COLO829 (cell line): ENCODE data around the gene HP1BP3.

ENCODE experiments used
- DNase-seq: peaks from one replicate; pipeline ENCODE4 v3.0.0; 2012; ENCODE audit warnings: low spot score

HP1BP3 gene

DNA sequence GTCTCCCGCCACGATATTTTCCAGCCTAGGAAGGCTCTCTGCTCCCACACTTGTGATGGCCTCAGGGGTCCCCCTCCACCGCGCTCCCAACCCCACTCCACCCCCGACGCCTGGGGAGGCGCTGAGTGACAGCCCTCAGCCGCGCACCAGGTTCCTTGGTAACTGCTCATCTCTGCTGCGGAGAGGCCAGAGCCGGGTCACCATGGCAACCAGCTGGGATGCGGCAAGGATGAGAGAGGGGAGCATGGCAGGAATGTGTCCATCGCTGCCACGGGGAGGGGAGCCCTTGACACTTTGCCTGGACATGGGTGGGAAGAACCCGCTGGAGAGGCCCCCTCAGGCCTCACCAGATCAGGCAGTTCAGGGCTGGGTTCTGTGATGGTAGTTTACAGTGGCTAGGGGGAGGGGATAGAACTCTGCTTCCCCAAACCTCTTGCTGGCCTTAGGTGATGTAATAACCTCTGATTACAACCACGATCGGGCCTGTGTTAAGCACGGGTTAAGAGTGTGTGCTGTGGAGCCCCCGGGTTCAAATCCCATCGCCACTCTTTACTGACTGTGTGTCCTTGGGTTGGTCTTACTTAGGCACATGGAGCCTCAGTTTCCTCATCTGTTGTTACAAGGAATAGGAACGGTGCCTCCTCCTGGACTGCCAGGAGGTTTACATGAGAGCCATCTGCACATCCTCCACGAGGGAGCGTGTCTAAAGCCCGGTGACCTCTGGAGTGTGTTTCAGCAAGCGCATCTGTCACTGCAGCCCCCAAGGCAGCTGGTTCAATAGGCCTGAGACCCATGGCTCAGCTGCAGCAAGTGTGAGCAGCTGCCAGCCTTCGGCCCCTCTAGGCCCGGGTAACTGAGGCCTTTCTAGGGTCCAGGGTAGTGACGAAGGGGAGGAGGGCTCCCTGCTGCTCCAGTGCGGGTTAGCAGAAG is 75.6 kb downstream of the HP1BP3 start:
- DNase-seq: no peak

DNA sequence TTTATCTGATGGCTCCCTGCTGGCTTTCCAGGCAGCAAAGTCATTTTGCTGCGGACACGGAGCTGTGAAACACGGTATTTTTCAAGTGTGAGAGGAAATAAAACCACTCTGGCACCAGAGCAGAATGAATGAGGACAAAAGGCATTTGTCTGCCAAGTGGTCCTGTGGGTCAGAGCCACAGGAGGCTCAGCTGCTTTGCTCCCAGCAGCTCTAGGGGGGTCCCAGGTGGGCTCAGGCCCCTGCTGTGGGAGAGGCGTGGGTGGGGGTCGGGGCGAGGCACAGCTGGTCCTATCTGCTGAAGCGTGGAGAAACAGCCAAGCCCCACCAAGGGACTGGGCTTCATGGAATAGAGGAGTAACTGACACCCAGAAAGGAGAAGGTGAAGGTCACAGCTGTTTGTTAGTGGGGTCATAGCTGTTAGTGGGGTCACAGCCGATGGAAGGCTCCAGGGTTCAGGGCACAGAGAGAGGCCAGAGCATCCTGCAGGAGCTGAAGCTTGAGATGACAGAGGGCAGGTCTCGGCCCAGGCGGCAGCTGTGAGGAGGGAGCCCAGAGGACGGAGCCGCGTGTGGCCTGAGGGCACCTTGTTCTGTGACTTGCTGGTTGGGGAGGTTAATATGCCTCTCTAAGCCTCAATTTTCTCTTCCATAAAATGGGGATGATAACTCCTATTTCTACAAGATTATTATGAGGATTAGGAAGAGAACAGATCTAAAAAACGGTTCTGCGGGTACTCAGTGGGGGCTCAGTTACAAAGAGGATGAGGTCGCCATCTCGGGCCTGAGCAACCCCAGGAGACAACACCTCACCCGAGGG is 76.4 kb downstream of the HP1BP3 start:
- no peak for DNase-seq

DNA sequence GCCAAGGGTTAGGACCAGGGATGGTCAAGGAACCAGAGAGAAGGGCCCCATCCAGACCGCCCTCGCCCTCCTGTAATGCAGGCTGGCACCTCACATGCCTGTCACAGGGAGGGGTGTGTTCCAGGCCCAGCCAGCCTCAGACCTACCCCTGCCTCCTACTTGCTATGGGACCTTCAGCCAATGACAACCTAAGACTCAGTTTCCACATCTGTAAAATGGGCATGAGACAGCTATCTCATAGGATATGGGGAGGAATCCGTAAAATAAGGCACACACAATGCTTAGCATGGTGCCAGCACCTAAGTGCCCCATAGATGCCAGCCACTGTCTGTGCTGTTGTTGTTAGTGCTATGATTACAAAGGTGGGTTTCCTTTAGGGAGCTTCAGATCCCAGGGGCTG is 77.2 kb downstream of the HP1BP3 start:
- DNase-seq: no peak

- DNase-seq: no peak
These were observed 78.2 kb downstream of the HP1BP3 start for GRCh38 chr1:20708891-20709290.

- no peak for DNase-seq
These were observed 79.0 kb downstream of the HP1BP3 start for GRCh38 chr1:20708057-20708456.

GRCh38 chr1:20706841-20707240 is 80.3 kb downstream of the HP1BP3 start:
- DNase-seq: no peak

- DNase-seq: no peak
These were observed 81.8 kb downstream of the HP1BP3 start for GRCh38 chr1:20705203-20705755.

DNA sequence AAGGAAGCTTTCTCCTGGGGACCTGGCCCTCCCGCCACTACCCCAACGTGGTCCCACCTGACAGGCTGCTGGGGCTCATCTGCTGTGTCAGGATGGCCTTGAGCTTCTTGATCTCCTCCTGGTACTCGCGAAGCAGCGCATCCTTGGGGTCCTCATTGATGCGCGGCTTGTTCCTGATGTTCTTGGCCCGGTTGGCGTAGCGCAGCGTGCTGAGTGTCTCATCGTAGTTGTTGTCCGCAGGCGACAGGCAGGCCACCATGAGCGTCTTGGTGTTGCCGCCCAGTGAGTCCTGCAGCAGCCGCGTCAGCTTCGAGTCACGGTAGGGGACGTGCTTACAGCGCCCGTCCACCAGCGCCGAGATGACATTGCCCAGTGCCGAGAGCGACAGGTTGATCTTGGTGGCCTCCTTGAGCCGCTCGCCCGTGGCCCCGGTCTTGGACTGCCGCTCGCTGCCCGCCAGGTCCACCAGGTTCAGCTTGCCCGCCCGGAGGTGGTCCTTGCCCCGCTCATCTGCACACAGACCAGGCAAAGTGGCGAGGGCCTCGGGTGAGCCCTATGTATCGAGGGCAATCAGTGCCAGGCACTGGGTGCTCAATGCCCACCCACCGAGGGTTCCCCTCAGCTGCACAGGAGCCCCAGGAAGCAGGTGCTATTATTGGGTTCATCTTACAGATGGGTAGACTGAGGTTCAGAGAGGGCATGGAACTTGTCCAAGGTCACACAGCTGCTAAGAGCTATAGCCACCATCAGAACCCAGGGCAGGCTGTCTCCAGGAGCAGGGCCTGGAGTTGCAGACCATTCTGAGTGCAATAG is 82.5 kb downstream of the HP1BP3 start:
- no peak for DNase-seq

DNA sequence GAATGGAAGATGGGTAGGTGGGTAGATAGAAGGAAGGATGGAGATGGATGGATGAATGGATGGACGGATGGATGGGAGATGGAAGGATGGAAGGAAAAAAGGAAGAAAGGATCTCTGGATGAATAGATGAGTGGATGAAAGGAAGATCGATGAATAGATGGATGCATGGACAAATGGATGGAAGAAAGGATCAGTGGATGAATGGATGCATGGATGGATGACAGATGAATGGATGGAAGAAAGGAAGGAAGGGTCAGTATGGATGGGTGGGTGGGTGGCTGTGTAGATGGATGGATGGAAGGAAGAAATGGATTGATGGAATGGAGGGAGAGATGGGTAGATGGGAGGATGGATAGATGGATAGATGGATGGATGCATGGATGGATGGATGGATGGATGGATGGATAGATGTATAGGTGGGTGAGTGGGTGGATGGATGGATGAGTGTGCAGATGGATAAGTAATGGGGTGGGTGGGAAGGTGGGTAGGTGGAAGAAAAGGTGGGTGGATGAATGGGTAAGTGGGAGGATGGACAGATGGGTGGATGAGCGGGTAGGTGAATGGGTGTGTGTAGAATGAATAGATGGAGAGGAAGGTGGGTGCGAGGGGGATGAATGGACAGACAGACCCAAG is 83.9 kb downstream of the HP1BP3 start:
- no peak for DNase-seq

DNA sequence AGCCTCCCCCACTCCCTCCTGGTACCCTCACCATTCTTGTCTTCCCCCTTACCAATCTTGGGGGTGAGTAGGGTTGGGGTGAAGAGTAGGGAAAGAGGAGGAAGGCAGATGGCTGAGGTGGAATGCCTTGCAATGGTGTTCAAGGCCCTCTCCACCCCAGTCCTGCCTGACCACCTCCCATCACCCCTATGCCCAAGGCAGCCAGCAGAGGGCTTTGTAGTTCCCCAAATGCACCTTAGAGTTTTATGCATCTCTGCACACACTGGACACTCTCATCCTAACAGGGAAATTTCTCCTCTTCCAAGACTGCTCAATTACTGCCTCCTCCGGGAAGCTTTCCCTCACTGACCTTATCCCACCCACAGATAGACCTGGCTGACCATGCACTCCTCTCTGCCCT is 84.7 kb downstream of the HP1BP3 start:
- DNase-seq: no peak

DNA sequence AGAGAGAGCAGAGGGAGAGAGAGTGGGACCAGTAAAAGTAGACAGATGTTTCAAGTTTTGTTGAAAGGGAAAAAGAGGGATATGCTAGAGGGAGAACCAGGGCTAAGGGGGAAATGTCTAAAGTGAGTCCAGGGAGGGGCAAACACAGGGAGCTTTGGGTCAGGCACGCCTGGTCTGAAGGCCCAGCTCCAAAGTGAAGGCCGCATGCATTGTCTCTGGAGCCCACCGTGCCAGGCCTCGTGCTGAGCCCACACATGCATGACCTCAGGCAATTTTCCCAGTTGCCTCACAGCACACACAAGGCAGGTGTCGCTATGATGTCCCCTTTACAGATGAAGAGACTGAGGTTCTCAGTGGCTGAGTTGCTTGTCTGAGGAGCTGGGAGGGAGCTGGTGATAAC is 85.3 kb downstream of the HP1BP3 start:
- no peak for DNase-seq

DNA sequence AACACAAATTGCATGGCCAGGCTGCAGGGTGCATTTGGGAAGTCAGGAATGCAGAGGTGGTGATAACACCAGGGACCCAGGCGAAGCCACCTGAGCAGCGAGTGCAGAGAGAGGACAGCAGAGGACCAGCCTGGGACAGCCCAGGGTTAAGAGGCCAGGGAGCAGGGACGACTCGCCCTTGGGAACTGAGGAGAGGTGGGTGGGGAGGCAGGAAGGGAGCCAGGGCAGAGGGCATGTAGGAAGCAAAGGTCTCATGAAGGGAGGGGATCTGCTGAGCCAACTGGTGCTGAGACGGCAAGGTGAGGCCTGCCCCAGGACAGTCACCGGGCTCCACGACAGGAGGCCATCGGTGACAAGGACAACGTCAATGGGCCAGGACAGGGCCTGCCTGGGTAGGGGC is 85.7 kb downstream of the HP1BP3 start:
- DNase-seq: no peak

GRCh38 chr1:20700636-20701215 is 86.4 kb downstream of the HP1BP3 start:
- no peak for DNase-seq

DNA sequence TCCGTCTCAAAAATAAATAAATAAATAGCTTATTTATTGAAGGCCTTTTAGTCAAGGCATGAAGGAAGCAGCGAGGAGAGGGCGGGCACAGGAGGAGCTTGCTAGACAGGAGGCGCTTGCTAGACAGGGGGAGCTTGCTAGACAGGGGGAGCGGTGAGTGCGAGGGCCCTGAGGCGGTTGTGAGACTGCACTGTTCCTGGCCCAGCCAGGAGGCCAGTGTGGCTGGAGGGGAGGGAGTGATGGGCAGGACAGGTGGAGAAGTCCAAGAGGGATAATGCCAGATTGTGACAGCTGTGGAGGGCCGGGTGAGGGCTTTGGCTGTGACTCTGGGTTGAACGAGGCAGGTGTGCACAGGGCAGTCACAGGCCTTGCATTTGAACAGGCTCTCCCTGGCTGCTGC is 87.5 kb downstream of the HP1BP3 start:
- DNase-seq: no peak

DNA sequence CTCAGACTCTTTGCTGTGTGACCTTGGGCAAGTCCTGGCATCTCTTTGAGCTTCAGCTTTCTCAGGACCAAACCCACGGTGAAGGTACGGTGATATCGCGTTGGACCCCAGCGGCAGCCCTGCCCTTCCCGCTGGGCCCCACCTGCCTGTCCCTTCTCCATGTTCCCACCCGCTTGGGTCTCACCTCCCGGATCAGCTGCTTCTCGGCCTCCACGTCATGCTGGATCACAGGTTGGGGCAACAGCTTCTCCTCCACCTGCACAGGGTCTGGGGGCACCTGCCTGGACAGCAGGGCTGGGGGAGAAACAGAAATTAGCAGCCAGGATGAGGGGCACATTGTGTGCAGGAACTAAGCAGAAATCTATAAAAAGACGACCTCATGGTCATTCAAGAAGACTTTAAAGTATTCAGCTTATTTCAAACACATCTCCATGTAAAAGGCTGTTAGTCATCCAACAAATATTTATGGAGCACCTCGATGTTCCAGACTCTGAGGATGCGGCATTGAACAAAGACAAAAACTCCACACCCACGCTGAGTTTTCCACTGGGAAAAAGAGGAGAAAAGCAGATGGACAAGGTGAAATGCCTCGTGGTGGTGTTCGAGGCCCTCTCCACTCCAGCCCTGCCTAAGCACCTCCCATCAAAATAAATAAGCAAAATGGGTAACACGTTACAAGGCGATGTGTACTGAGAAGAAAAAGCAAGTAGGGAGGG is 88.8 kb downstream of the HP1BP3 start:
- DNase-seq: peak; percentile 18

DNA sequence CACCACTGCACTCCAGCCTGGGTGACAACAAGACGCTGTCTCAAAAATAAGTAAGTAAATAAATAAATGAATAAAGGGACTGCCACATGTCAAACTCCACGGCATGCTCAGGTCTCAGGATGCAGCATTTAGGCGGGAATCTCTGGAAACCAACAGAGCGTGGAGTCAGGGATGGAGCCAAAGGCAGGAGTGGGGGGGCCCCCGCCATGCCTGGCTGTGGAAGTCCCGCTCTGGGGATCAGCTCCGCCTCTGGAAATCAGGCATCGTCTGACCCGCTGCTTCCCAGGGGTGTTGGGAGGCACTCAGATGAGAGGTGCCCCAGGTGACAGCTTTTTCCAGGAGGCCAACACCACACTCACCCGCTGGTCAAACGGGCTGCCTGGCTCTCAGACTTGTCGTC is 89.5 kb downstream of the HP1BP3 start:
- no peak for DNase-seq

DNA sequence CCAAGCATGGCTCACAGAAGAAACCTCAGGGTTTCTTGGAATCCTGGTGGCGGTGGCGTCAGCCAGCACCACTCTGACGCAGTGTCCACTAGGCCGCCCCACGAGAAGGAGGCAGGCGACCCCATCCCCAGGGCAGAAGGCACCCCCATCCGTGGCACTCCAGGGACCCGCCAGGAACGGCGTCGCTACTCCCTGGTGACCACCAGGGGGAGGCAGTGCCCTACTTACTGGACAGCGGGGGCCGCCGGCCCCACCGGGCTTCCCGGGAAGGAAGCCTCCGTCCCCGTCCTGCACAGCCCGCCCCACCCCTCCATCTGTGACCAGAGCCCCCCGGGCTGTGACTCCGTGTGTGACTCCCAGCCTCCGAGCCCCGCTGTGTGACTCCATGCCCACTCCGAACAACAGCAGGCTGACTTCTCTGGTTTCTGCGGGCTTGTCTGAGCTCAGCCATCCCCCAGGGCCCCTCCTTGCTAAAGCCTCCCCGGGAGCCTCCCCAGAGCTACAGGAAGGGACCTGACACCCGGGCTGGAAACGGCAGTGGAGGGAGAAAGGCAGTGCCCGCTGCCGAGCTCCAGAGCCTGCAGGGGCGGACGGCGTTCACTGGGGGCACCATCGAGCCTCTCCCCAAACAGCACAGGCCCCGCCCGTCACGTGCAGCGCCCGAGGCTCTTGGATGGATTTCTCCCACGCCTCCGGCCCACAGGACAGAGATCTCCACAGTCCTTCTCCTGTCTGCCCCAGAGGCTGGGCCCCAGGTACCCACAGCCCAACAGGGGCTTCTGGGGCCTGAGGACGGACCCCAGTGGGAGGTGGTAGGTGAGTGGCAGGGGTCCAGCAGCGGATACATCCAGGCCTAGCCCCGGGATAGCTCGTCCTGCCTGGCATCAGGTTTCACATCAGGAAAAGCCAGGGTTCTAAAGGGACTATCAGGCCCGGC is 90.4 kb downstream of the HP1BP3 start:
- peak; percentile 75 for DNase-seq

- DNase-seq: no peak
These were observed 91.6 kb downstream of the HP1BP3 start for GRCh38 chr1:20695515-20695914.

DNA sequence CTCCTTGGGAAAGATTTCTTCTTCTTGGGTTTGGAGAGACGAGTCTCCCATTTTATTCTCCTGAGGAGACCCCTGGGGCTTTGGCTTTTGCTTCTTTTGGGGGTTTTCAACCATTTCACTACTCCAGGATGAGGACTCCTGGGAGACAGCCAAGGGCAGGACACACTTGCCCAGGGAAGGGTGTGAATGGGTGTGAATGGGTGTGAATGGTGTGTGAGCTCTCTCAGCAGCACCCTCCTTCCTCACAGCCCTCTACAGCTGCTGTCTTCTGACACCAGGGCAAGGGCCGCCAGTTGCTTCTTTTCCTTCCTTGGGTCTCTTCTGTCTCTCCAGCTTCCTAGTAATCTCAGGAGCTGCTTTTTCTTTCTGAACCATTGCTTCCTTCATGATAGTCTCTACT is 93.5 kb downstream of the HP1BP3 start:
- no peak for DNase-seq
